GM21723 (cell line): ENCODE data around the gene GTF2F1.
"Not testable (repeated sequence)": the region's sequence is repeated elsewhere in the genome, so short reads cannot be mapped to it uniquely, and the experiment has no call there.

ENCODE experiments used
- ATAC-seq: cut with Tn5 transposase; IDR thresholded peaks from one replicate; pipeline ENCODE4 v1.9.1; 2021; ENCODE audit warnings: mild to moderate bottlenecking, moderate library complexity; ENCODE audit not compliant: unreplicated experiment

The GTF2F1 gene

GRCh38 chr19:6359568-6360341, 33.2 kb downstream of the GTF2F1 start:
- no peak for ATAC-seq

GRCh38 chr19:6358003-6358402, 35.0 kb downstream of the GTF2F1 start:
- ATAC-seq, result no peak

- ATAC-seq, result no peak
Observed at GRCh38 chr19:6357174-6357573, 35.8 kb downstream of the GTF2F1 start.

- not testable (repeated sequence) for ATAC-seq
Observed at GRCh38 chr19:6355321-6356040, 37.5 kb downstream of the GTF2F1 start.

GRCh38 chr19:6354098-6354674, 38.8 kb downstream of the GTF2F1 start:
- ATAC-seq, result no peak

- no peak for ATAC-seq
Observed at GRCh38 chr19:6352381-6353165, 40.4 kb downstream of the GTF2F1 start.

GRCh38 chr19:6350688-6351087, 42.3 kb downstream of the GTF2F1 start:
- ATAC-seq, result no peak

GRCh38 chr19:6349271-6349670, 43.7 kb downstream of the GTF2F1 start:
- ATAC-seq, result not testable (repeated sequence)

- ATAC-seq, result no peak
Observed at GRCh38 chr19:6343462-6343861, 49.5 kb downstream of the GTF2F1 start.

- ATAC-seq, result no peak
Observed at GRCh38 chr19:6340493-6341201, 52.3 kb downstream of the GTF2F1 start.

GRCh38 chr19:6334490-6335285, 58.3 kb downstream of the GTF2F1 start:
- ATAC-seq, result no peak

- ATAC-seq, result no peak
Observed at GRCh38 chr19:6333439-6333838, 59.5 kb downstream of the GTF2F1 start, which contains the start of gene ACER1. TSS of gene ACER1 (minus strand) at chr19:6333612. CDS start at chr19:6333551, 61 bp downstream.
